ENCODE data around the gene RASSF10. TPM values are rescaled to one million over a fixed set of nuclear protein-coding genes. Genes with fewer than 3 reads are reported as not detected.

RASSF10 gene
- total RNA-seq, 1 experiment from 2014 or later = not detected

GRCh38 chr11:13035711-13036110 lies 26.6 kb downstream of the RASSF10 start (continued):
- TF ChIP-seq CEBPB (IDR thresholded peaks at IDR 0.05; ENCODE audit: low read depth) = no peak
- TF ChIP-seq, protein P1, sequence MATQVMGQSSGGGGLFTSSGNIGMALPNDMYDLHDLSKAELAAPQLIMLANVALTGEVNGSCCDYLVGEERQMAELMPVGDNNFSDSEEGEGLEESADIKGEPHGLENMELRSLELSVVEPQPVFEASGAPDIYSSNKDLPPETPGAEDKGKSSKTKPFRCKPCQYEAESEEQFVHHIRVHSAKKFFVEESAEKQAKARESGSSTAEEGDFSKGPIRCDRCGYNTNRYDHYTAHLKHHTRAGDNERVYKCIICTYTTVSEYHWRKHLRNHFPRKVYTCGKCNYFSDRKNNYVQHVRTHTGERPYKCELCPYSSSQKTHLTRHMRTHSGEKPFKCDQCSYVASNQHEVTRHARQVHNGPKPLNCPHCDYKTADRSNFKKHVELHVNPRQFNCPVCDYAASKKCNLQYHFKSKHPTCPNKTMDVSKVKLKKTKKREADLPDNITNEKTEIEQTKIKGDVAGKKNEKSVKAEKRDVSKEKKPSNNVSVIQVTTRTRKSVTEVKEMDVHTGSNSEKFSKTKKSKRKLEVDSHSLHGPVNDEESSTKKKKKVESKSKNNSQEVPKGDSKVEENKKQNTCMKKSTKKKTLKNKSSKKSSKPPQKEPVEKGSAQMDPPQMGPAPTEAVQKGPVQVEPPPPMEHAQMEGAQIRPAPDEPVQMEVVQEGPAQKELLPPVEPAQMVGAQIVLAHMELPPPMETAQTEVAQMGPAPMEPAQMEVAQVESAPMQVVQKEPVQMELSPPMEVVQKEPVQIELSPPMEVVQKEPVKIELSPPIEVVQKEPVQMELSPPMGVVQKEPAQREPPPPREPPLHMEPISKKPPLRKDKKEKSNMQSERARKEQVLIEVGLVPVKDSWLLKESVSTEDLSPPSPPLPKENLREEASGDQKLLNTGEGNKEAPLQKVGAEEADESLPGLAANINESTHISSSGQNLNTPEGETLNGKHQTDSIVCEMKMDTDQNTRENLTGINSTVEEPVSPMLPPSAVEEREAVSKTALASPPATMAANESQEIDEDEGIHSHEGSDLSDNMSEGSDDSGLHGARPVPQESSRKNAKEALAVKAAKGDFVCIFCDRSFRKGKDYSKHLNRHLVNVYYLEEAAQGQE (IDR thresholded peaks at IDR 0.05; ENCODE audit: low read depth) = no peak
- TF ChIP-seq, protein P2, sequence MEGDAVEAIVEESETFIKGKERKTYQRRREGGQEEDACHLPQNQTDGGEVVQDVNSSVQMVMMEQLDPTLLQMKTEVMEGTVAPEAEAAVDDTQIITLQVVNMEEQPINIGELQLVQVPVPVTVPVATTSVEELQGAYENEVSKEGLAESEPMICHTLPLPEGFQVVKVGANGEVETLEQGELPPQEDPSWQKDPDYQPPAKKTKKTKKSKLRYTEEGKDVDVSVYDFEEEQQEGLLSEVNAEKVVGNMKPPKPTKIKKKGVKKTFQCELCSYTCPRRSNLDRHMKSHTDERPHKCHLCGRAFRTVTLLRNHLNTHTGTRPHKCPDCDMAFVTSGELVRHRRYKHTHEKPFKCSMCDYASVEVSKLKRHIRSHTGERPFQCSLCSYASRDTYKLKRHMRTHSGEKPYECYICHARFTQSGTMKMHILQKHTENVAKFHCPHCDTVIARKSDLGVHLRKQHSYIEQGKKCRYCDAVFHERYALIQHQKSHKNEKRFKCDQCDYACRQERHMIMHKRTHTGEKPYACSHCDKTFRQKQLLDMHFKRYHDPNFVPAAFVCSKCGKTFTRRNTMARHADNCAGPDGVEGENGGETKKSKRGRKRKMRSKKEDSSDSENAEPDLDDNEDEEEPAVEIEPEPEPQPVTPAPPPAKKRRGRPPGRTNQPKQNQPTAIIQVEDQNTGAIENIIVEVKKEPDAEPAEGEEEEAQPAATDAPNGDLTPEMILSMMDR (IDR thresholded peaks at IDR 0.05 in 2 of 3, conservative IDR thresholded peaks at IDR 0.05 in 1 of 3; ENCODE audit: borderline replicate concordance in 1 of 3, insufficient read depth in 1 of 3, low read depth in 2 of 3, low read length in 2 of 3) = no peak
- TF ChIP-seq SP1 (IDR thresholded peaks at IDR 0.05; ENCODE audit: low read depth) = no peak

DNA sequence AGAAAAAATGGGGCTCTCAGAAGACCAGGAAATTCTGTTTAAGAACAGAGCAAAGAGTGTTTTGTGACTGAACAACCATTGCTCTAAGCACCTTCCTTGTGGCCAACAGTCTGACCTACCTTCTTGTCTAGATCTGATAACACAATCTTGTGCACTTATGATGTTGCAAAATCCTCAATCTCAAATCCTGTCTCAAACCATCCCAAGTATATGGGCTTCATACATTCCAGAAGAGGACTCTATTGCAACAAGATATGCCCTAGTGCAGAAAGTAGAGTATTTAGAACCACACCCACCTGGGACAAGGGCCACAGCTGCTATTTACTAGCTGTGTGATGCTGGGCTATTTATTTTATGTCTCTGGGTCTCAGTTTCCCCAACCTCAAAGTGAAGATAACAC lies 27.1 kb downstream of the RASSF10 start:
- H3K9ac ChIP-seq (ENCODE audit: low read length) = no peak overlapping the region
- no peak overlapping the region for H2AFZ ChIP-seq (ENCODE audit: low read depth, low read length, poor library complexity, severe bottlenecking)
- RAD21 ChIA-PET (ENCODE audit: low non-redundant PET in 1 of 2, low total read pairs in 2 of 2, uncharacterized antibody in 2 of 2, unreplicated experiment in 2 of 2) = no interaction called here
- no peak overlapping the region for H3K4me2 ChIP-seq (ENCODE audit: low read length)
- intact Hi-C loops (cut with micrococcal nuclease) = no loop called here
- no peaks in the 10 kb centered on the region for H3K27me3 ChIP-seq (ENCODE audit: insufficient read depth, low read length)
- H4K20me1 ChIP-seq (ENCODE audit: insufficient read depth) = no peaks in the 10 kb centered on the region
- peaks cover 0 to 3% of the 10 kb centered on the region in 2 experiments; a peak in 1 of 4 replicates for H3K4me1 ChIP-seq (ENCODE audit: control insufficient read depth in 1 of 2, insufficient read depth in 2 of 2, low read length in 2 of 2)
- ATAC-seq (no peak), DNase-seq (ENCODE audit: low read depth, low spot score) (no peak)
- H3K9me3 ChIP-seq (ENCODE audit: control insufficient read depth in 1 of 2, insufficient read depth in 1 of 2, low read depth in 1 of 2, low read length in 2 of 2) = no peaks in the 10 kb centered on the region
- no peak overlapping the region for H3K27ac ChIP-seq (ENCODE audit: low read depth, low read length)
- POLR2A ChIA-PET = no interaction called here
- H3K4me3 ChIP-seq (replicated peaks in 1 of 2; ENCODE audit: low read depth in 1 of 2, low read length in 2 of 2) = no peak overlapping the region
- no TSS peak for BruUV-seq (replicated peaks)
- H3K79me2 ChIP-seq (ENCODE audit: insufficient read depth, low read length) = no peaks in the 10 kb centered on the region
- CTCF ChIA-PET = no interaction called here
- H3K9me2 ChIP-seq (ENCODE audit: insufficient read depth) = no peaks in the 10 kb centered on the region
- H3K36me3 ChIP-seq (ENCODE audit: control insufficient read depth in 1 of 2, insufficient read depth in 2 of 2, low read length in 2 of 2) = no peaks in the 10 kb centered on the region
- TF ChIP-seq, protein P1 (IDR thresholded peaks at IDR 0.05; ENCODE audit: low read depth) = no peak
- TF ChIP-seq EGR1 (IDR thresholded peaks at IDR 0.05; ENCODE audit: low read depth) (no peak), JUND (IDR thresholded peaks at IDR 0.05) (no peak), TCF7L2 (IDR thresholded peaks at IDR 0.05; ENCODE audit: borderline replicate concordance, extremely low read depth, insufficient read depth, insufficient read length) (no peak), ELF1 (IDR thresholded peaks at IDR 0.05; ENCODE audit: borderline replicate concordance, low read depth) (no peak), FOSL1 (IDR thresholded peaks at IDR 0.05; ENCODE audit: low read depth) (no peak), EZH2 (IDR thresholded peaks at IDR 0.05) (no peak), SP1 (IDR thresholded peaks at IDR 0.05; ENCODE audit: low read depth) (no peak), ZFX (IDR thresholded peaks at IDR 0.05) (no peak)
- TF ChIP-seq, protein P3, sequence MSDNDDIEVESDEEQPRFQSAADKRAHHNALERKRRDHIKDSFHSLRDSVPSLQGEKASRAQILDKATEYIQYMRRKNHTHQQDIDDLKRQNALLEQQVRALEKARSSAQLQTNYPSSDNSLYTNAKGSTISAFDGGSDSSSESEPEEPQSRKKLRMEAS (IDR thresholded peaks at IDR 0.05) = no peak
- TF ChIP-seq, protein P4, sequence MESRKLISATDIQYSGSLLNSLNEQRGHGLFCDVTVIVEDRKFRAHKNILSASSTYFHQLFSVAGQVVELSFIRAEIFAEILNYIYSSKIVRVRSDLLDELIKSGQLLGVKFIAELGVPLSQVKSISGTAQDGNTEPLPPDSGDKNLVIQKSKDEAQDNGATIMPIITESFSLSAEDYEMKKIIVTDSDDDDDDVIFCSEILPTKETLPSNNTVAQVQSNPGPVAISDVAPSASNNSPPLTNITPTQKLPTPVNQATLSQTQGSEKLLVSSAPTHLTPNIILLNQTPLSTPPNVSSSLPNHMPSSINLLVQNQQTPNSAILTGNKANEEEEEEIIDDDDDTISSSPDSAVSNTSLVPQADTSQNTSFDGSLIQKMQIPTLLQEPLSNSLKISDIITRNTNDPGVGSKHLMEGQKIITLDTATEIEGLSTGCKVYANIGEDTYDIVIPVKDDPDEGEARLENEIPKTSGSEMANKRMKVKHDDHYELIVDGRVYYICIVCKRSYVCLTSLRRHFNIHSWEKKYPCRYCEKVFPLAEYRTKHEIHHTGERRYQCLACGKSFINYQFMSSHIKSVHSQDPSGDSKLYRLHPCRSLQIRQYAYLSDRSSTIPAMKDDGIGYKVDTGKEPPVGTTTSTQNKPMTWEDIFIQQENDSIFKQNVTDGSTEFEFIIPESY (IDR thresholded peaks at IDR 0.05; ENCODE audit: extremely low read depth, insufficient replicate concordance, low read length) = no peak

All from HCT116 (cell line).